ENCODE results near the gene HES6. TPM values are rescaled to one million over a fixed set of nuclear protein-coding genes. Genes with fewer than 3 reads are reported as not detected.
"Not testable (repeated sequence)": the region's sequence is repeated elsewhere in the genome, so short reads cannot be mapped to it uniquely, and the experiment has no call there.

Gene HES6
- total RNA-seq, 4 donors from 2014 or later: 26.6 to 128 (median 51.1) TPM

GRCh38 chr2:238277695-238278094 lies 37.9 kb upstream of the HES6 start:
- TF ChIP-seq, protein P1, sequence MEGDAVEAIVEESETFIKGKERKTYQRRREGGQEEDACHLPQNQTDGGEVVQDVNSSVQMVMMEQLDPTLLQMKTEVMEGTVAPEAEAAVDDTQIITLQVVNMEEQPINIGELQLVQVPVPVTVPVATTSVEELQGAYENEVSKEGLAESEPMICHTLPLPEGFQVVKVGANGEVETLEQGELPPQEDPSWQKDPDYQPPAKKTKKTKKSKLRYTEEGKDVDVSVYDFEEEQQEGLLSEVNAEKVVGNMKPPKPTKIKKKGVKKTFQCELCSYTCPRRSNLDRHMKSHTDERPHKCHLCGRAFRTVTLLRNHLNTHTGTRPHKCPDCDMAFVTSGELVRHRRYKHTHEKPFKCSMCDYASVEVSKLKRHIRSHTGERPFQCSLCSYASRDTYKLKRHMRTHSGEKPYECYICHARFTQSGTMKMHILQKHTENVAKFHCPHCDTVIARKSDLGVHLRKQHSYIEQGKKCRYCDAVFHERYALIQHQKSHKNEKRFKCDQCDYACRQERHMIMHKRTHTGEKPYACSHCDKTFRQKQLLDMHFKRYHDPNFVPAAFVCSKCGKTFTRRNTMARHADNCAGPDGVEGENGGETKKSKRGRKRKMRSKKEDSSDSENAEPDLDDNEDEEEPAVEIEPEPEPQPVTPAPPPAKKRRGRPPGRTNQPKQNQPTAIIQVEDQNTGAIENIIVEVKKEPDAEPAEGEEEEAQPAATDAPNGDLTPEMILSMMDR (IDR thresholded peaks at IDR 0.05): peak in 1 of 6 experiments; percentile 6
- TF ChIP-seq POLR2A (IDR thresholded peaks at IDR 0.05): no peak
- no peaks in the 10 kb centered on the region for H3K27me3 ChIP-seq
- no peak overlapping the region for H3K27ac ChIP-seq
- DNase-seq: peak in 1 of 3 donors; percentile 35
- H3K4me1 ChIP-seq: peaks cover 0 to 33% (median 0%) of the 10 kb centered on the region in 4 donors
- H3K4me3 ChIP-seq: no peak overlapping the region
- no peaks in the 10 kb centered on the region for H3K9me3 ChIP-seq
- peaks cover 0 to 43% (median 0%) of the 10 kb centered on the region in 3 donors for H3K36me3 ChIP-seq

GRCh38 chr2:238274152-238274865 lies 34.5 kb upstream of the HES6 start:
- peak in 2 of 3 donors; percentile 69 to 75 for DNase-seq
- H3K36me3 ChIP-seq: peaks cover 0 to 68% (median 0%) of the 10 kb centered on the region in 3 donors
- peak overlapping the region in 3 of 4 donors; percentile 6 to 83 (median 57) for H3K27ac ChIP-seq
- H3K4me1 ChIP-seq: peaks cover 0 to 10% (median 0%) of the 10 kb centered on the region in 4 donors
- H3K9me3 ChIP-seq: no peaks in the 10 kb centered on the region
- no peaks in the 10 kb centered on the region for H3K27me3 ChIP-seq
- H3K4me3 ChIP-seq: peak overlapping the region in 1 of 4 donors; percentile 19
- TF ChIP-seq, protein P1 (IDR thresholded peaks at IDR 0.05): no peak
- no peak for TF ChIP-seq POLR2A (IDR thresholded peaks at IDR 0.05)

- peak overlapping the region in 3 of 4 donors; percentile 6 to 83 (median 57) for H3K27ac ChIP-seq
- DNase-seq, H3K4me3 ChIP-seq, H3K4me1 ChIP-seq, H3K9me3 ChIP-seq, H3K27me3 ChIP-seq: not testable (repeated sequence)
- TF ChIP-seq POLR2A (IDR thresholded peaks at IDR 0.05): peak in 1 of 2 donors; percentile 16
- peaks cover 0 to 74% (median 0%) of the 10 kb centered on the region in 3 donors for H3K36me3 ChIP-seq
These were observed 33.6 kb upstream of the HES6 start for GRCh38 chr2:238273433-238273832.

DNA sequence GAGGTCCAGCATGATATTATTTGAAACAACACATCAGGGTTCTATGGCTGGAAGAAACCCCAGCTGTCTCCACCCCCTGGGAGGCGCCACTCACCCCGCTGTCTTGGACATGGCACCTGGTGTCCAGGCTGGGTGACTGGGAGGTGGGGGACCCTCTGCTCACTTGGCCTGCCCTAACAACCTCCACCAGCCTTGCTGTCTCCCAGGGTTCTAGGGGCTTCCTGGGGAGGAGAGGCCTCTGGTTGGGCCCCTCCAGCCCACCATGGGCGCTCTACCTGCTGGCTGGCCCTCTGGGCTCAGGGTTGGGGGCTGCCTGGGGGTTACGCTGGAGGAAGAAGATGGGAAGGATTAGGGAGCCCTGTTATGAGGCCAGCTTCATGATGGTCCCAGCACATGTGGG lies 32.3 kb upstream of the HES6 start:
- Histone ChIP-seq H3K36me3 (peaks cover 0 to 80% (median 0%) of the 10 kb centered on the region in 3 donors), H3K27me3 (no peaks in the 10 kb centered on the region), H3K9me3 (no peaks in the 10 kb centered on the region), H3K4me1 (peaks cover 0 to 9% (median 0%) of the 10 kb centered on the region in 4 donors), H3K4me3 (no peak overlapping the region), H3K27ac (no peak overlapping the region)
- no peak for DNase-seq
- TF ChIP-seq, protein P1 (IDR thresholded peaks at IDR 0.05): no peak
- TF ChIP-seq POLR2A (IDR thresholded peaks at IDR 0.05): no peak

GRCh38 chr2:238271686-238272085 lies 31.8 kb upstream of the HES6 start:
- not testable (repeated sequence) for H3K9me3 ChIP-seq, H3K27me3 ChIP-seq, H3K4me3 ChIP-seq, H3K4me1 ChIP-seq, DNase-seq, H3K27ac ChIP-seq
- H3K36me3 ChIP-seq: peaks cover 0 to 80% (median 0%) of the 10 kb centered on the region in 3 donors

DNA sequence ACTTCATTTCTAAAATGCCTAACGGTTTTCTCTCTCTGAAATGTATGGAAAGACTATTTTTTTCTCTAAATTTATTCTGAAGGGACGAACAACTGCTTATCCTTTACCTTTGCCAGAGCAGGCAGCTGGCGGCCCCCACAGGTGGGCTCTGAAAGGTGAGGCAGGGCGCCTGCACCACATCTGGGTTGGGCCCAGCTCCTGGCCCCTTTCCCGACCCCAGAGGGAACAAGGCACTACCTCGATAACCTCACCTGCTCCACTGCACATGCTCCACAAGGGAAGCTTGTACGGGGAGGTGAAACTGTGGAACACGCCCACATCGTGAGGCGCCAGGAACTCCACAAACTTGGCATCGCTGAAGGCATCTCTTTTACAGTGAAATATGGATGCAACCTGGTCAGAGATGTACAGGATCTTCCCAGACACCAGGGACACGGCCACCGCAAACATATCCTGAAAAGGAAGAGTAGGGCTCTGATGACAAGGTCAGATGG lies 31.3 kb upstream of the HES6 start:
- DNase-seq: no peak
- no peak overlapping the region for H3K4me3 ChIP-seq

More for the DNA sequence above, 31.3 kb upstream of the HES6 start:
- no peak overlapping the region for H3K27ac ChIP-seq
- H3K4me1 ChIP-seq: peaks cover 0 to 9% (median 0%) of the 10 kb centered on the region in 4 donors
- no peaks in the 10 kb centered on the region for H3K27me3 ChIP-seq
- no peak for TF ChIP-seq POLR2A (IDR thresholded peaks at IDR 0.05)
- TF ChIP-seq, protein P1 (IDR thresholded peaks at IDR 0.05): no peak
- no peaks in the 10 kb centered on the region for H3K9me3 ChIP-seq
- H3K36me3 ChIP-seq: peaks cover 0 to 80% (median 0%) of the 10 kb centered on the region in 3 donors

Data from Peyer's patch (tissue), 4 donors.